ENCODE results near the gene UBALD1. TPM values are rescaled to one million over a fixed set of nuclear protein-coding genes. Genes with fewer than 3 reads are reported as not detected.

Gene UBALD1
- total RNA-seq, 1 donor from 2014 or later, result 16.9 TPM

DNA sequence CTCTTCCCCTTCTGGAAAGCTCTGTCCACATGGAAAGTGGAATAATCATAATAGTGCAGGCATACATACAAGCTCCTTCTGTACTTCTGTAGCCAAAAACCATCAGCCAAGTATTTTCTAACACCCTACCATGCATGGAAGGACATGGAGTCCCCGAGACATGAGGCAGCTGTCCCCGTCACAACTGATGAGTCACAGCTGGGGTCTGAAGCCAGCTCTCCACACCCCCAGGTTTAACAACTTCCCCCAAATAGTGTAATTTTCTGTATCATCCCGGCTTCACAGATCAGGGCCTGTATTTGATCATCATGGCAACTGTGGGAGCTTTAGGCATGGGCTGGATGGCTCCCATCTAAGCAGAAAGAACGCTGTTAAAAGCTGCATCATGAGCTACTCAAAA lies 42.0 kb downstream of the UBALD1 start:
- no peaks in the 10 kb centered on the region for H3K9me3 ChIP-seq
- H3K4me3 ChIP-seq, result no peak overlapping the region
- no peak overlapping the region for H3K27ac ChIP-seq
- no peak for DNase-seq (ENCODE audit: extremely low spot score in 2 of 2)
- H3K36me3 ChIP-seq, result no peaks in the 10 kb centered on the region
- TF ChIP-seq POLR2AphosphoS5 (IDR thresholded peaks at IDR 0.05; ENCODE audit: insufficient read depth in 1 of 2, low read depth in 1 of 2) (no peak), POLR2A (IDR thresholded peaks at IDR 0.05) (no peak)
- no peaks in the 10 kb centered on the region for H3K27me3 ChIP-seq
- intact Hi-C loops (cut with DNase I), result no loop called here
- no peaks in the 10 kb centered on the region for H3K4me1 ChIP-seq

DNA sequence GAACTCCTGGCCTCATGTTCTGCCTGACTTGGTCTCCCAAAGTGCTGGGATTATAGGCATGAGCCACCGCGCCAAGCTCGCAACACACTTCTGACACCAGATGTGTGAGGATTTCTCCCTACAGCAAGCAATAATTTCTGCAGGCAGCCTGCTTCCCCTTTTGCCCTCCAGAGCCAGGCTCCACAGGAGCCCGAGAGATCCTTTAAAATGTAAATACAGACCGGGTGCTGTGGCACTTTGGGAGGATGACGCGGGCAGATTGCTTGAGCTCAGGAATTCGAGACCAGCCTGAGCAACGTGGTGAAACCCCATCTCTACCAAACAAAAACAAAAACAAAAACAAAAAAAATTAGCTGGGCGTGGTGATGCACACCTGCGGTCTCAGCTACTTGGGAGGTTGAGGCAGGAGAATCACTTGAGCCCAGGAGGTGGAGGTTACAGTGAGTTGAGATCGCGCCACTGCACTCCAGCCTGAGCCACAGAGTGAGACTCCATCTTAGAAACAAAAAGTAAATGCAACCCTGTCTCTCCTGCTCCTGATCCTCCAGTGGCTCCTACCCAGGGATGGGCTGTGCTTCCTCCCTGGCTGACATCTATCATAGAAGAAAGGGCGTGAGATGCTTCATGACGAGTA lies 43.9 kb downstream of the UBALD1 start:
- H3K27me3 ChIP-seq, result no peaks in the 10 kb centered on the region
- H3K4me1 ChIP-seq, result no peaks in the 10 kb centered on the region
- DNase-seq (ENCODE audit: extremely low spot score in 2 of 2), result no peak
- intact Hi-C loops (cut with DNase I), result no loop called here
- no peak overlapping the region for H3K4me3 ChIP-seq
- no peaks in the 10 kb centered on the region for H3K9me3 ChIP-seq
- no peak for TF ChIP-seq POLR2AphosphoS5 (IDR thresholded peaks at IDR 0.05; ENCODE audit: insufficient read depth in 1 of 2, low read depth in 1 of 2)
- TF ChIP-seq POLR2A (IDR thresholded peaks at IDR 0.05), result no peak
- TF ChIP-seq, protein P1, sequence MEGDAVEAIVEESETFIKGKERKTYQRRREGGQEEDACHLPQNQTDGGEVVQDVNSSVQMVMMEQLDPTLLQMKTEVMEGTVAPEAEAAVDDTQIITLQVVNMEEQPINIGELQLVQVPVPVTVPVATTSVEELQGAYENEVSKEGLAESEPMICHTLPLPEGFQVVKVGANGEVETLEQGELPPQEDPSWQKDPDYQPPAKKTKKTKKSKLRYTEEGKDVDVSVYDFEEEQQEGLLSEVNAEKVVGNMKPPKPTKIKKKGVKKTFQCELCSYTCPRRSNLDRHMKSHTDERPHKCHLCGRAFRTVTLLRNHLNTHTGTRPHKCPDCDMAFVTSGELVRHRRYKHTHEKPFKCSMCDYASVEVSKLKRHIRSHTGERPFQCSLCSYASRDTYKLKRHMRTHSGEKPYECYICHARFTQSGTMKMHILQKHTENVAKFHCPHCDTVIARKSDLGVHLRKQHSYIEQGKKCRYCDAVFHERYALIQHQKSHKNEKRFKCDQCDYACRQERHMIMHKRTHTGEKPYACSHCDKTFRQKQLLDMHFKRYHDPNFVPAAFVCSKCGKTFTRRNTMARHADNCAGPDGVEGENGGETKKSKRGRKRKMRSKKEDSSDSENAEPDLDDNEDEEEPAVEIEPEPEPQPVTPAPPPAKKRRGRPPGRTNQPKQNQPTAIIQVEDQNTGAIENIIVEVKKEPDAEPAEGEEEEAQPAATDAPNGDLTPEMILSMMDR (IDR thresholded peaks at IDR 0.05), result no peak
- H3K36me3 ChIP-seq, result no peaks in the 10 kb centered on the region
- no peak overlapping the region for H3K27ac ChIP-seq

DNA sequence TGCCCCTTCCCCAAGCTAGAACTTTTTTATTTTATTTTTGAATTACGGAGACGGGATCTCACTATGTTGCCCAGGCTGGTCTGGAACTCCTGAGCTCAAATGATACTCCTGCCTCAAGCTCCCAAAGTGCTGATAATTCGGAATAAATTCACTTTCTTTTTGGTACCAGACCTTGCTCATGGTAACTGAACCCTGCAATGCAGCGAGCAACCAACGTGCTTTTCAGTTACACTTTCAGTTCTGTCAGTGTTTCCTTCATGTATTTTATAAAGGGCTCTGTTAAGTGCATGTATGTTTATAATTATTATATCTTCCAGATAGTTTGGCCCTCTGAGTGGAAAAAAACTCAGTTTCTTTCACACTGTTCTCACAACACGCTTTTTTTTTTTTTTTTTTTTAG lies 44.6 kb downstream of the UBALD1 start:
- Histone ChIP-seq H3K4me3 (no peak overlapping the region), H3K27me3 (no peaks in the 10 kb centered on the region), H3K36me3 (no peaks in the 10 kb centered on the region), H3K27ac (no peak overlapping the region), H3K9me3 (no peaks in the 10 kb centered on the region), H3K4me1 (no peaks in the 10 kb centered on the region)
- no peak for DNase-seq (ENCODE audit: extremely low spot score in 2 of 2)
- TF ChIP-seq POLR2AphosphoS5 (IDR thresholded peaks at IDR 0.05; ENCODE audit: insufficient read depth in 1 of 2, low read depth in 1 of 2) (no peak), POLR2A (IDR thresholded peaks at IDR 0.05) (no peak)
- TF ChIP-seq, protein P1 (IDR thresholded peaks at IDR 0.05), result no peak
- intact Hi-C loops (cut with DNase I), result no loop called here

DNA sequence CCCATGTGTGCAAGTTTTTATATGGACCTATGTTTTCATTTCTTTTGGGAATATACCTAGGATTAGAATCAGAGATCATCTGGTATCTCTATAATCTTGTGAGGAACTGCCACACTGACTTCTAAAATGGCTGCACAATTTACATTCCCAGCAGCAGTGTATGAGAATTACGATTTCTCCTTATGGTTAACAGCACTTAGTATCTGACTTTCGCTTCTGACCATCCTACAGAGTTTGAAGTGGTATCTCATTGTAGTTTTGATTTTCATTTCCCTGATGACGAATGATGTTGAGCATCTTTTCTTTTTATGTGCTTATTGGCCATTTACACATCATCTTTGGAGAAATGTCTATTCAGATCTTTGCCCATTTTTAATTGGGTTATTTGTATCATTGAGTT lies 48.5 kb downstream of the UBALD1 start:
- no peak for TF ChIP-seq POLR2A (IDR thresholded peaks at IDR 0.05)
- TF ChIP-seq, protein P1 (IDR thresholded peaks at IDR 0.05), result no peak
- TF ChIP-seq POLR2AphosphoS5 (IDR thresholded peaks at IDR 0.05; ENCODE audit: insufficient read depth in 1 of 2, low read depth in 1 of 2), result no peak
- Histone ChIP-seq H3K36me3 (no peaks in the 10 kb centered on the region), H3K27ac (no peak overlapping the region), H3K4me3 (no peak overlapping the region), H3K4me1 (no peaks in the 10 kb centered on the region), H3K27me3 (no peaks in the 10 kb centered on the region), H3K9me3 (no peaks in the 10 kb centered on the region)
- intact Hi-C loops (cut with DNase I), result no loop called here
- DNase-seq (ENCODE audit: extremely low spot score in 2 of 2), result no peak

DNA sequence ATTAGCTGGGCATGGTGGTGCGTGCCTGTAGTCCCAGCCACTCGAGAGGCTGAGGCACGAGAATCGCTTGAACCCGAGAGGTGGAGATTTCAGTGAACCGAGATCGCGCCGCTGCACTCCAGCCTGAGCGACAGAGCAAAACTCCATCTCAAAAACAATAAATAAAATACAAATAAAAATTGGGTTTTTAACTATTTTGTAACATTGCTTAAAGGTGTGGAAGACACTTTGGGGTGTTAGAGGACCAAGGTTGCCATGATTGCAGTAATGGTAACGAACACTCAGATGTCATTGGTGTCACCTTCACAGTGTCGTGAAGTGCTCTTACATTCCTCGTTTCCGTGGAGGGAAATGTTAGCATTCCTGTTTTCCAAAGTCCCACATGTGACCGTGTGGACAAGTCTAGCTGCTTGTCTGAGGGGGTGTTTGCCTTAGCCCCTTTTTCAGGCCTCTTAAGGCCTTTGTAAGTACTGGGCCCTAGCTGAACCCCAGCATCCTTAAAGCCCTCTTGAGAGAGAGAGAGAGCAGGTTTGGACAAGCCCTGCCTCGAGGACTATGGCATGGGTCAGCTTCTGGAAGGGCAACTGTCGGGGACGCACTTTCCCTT lies 49.9 kb downstream of the UBALD1 start:
- Histone ChIP-seq H3K4me3 (no peak overlapping the region), H3K9me3 (no peaks in the 10 kb centered on the region), H3K27me3 (no peaks in the 10 kb centered on the region), H3K36me3 (no peaks in the 10 kb centered on the region), H3K27ac (no peak overlapping the region), H3K4me1 (no peaks in the 10 kb centered on the region)
- no peak for DNase-seq (ENCODE audit: extremely low spot score in 2 of 2)
- TF ChIP-seq POLR2AphosphoS5 (IDR thresholded peaks at IDR 0.05; ENCODE audit: insufficient read depth in 1 of 2, low read depth in 1 of 2) (no peak), POLR2A (IDR thresholded peaks at IDR 0.05) (no peak)
- TF ChIP-seq, protein P1 (IDR thresholded peaks at IDR 0.05), result no peak
- intact Hi-C loops (cut with DNase I), result no loop called here

Measured in vagina (tissue), 2 donors.